ENCODE results near the gene TNK2.
"Not testable (repeated sequence)": the region's sequence is repeated elsewhere in the genome, so short reads cannot be mapped to it uniquely, and the experiment has no call there.

The TNK2 gene

GRCh38 chr3:195877767-195878423 is 30.5 kb downstream of the TNK2 start:
- Histone ChIP-seq H3K9me3 (ENCODE audit: control insufficient read depth, low read depth, low read length) (no peaks in the 10 kb centered on the region), H3K4me1 (ENCODE audit: control insufficient read depth, low read depth, low read length) (no peaks in the 10 kb centered on the region), H3K9ac (ENCODE audit: low read length) (no peak overlapping the region), H3K4me3 (ENCODE audit: low read length) (no peak overlapping the region), H3K27ac (ENCODE audit: low read length) (no peak overlapping the region), H3K36me3 (ENCODE audit: control insufficient read depth, low read depth, low read length) (peaks cover 8% of the 10 kb centered on the region), H3K27me3 (ENCODE audit: control insufficient read depth, insufficient read depth, low read length) (no peaks in the 10 kb centered on the region)

GRCh38 chr3:195877136-195877715 is 31.1 kb downstream of the TNK2 start:
- Histone ChIP-seq H3K27ac (ENCODE audit: low read length) (no peak overlapping the region), H3K4me1 (ENCODE audit: control insufficient read depth, low read depth, low read length) (no peaks in the 10 kb centered on the region), H3K36me3 (ENCODE audit: control insufficient read depth, low read depth, low read length) (peaks cover 8% of the 10 kb centered on the region), H3K9ac (ENCODE audit: low read length) (no peak overlapping the region), H3K27me3 (ENCODE audit: control insufficient read depth, insufficient read depth, low read length) (no peaks in the 10 kb centered on the region), H3K4me3 (ENCODE audit: low read length) (no peak overlapping the region), H3K9me3 (ENCODE audit: control insufficient read depth, low read depth, low read length) (no peaks in the 10 kb centered on the region)

- Histone ChIP-seq H3K9ac (ENCODE audit: low read length) (no peak overlapping the region), H3K27ac (ENCODE audit: low read length) (no peak overlapping the region), H3K4me1 (ENCODE audit: control insufficient read depth, low read depth, low read length) (no peaks in the 10 kb centered on the region), H3K36me3 (ENCODE audit: control insufficient read depth, low read depth, low read length) (peaks cover 8% of the 10 kb centered on the region), H3K9me3 (ENCODE audit: control insufficient read depth, low read depth, low read length) (no peaks in the 10 kb centered on the region), H3K27me3 (ENCODE audit: control insufficient read depth, insufficient read depth, low read length) (no peaks in the 10 kb centered on the region), H3K4me3 (ENCODE audit: low read length) (no peak overlapping the region)
Observed at GRCh38 chr3:195876297-195877064, 31.9 kb downstream of the TNK2 start.

- Histone ChIP-seq H3K27me3 (ENCODE audit: control insufficient read depth, insufficient read depth, low read length) (no peaks in the 10 kb centered on the region), H3K27ac (ENCODE audit: low read length) (no peak overlapping the region), H3K36me3 (ENCODE audit: control insufficient read depth, low read depth, low read length) (peaks cover 8% of the 10 kb centered on the region), H3K9ac (ENCODE audit: low read length) (no peak overlapping the region), H3K4me3 (ENCODE audit: low read length) (no peak overlapping the region), H3K9me3 (ENCODE audit: control insufficient read depth, low read depth, low read length) (no peaks in the 10 kb centered on the region), H3K4me1 (ENCODE audit: control insufficient read depth, low read depth, low read length) (no peaks in the 10 kb centered on the region)
Observed at GRCh38 chr3:195875482-195876236, 32.7 kb downstream of the TNK2 start.

- Histone ChIP-seq H3K9ac (ENCODE audit: low read length) (no peak overlapping the region), H3K27me3 (ENCODE audit: control insufficient read depth, insufficient read depth, low read length) (no peaks in the 10 kb centered on the region), H3K36me3 (ENCODE audit: control insufficient read depth, low read depth, low read length) (peaks cover 8% of the 10 kb centered on the region), H3K27ac (ENCODE audit: low read length) (no peak overlapping the region), H3K4me3 (ENCODE audit: low read length) (no peak overlapping the region), H3K4me1 (ENCODE audit: control insufficient read depth, low read depth, low read length) (no peaks in the 10 kb centered on the region), H3K9me3 (ENCODE audit: control insufficient read depth, low read depth, low read length) (no peaks in the 10 kb centered on the region)
Observed at GRCh38 chr3:195873971-195874370, 34.4 kb downstream of the TNK2 start.

- Histone ChIP-seq H3K9ac (ENCODE audit: low read length) (no peak overlapping the region), H3K4me3 (ENCODE audit: low read length) (no peak overlapping the region), H3K36me3 (ENCODE audit: control insufficient read depth, low read depth, low read length) (peaks cover 7% of the 10 kb centered on the region), H3K27ac (ENCODE audit: low read length) (no peak overlapping the region), H3K9me3 (ENCODE audit: control insufficient read depth, low read depth, low read length) (no peaks in the 10 kb centered on the region), H3K4me1 (ENCODE audit: control insufficient read depth, low read depth, low read length) (no peaks in the 10 kb centered on the region), H3K27me3 (ENCODE audit: control insufficient read depth, insufficient read depth, low read length) (no peaks in the 10 kb centered on the region)
Observed at GRCh38 chr3:195873281-195873887, 35.0 kb downstream of the TNK2 start.

- Histone ChIP-seq H3K27ac (ENCODE audit: low read length) (no peak overlapping the region), H3K4me3 (ENCODE audit: low read length) (no peak overlapping the region), H3K9me3 (ENCODE audit: control insufficient read depth, low read depth, low read length) (no peaks in the 10 kb centered on the region), H3K36me3 (ENCODE audit: control insufficient read depth, low read depth, low read length) (peaks cover 1% of the 10 kb centered on the region), H3K4me1 (ENCODE audit: control insufficient read depth, low read depth, low read length) (no peaks in the 10 kb centered on the region), H3K9ac (ENCODE audit: low read length) (no peak overlapping the region), H3K27me3 (ENCODE audit: control insufficient read depth, insufficient read depth, low read length) (no peaks in the 10 kb centered on the region)
Observed at GRCh38 chr3:195872800-195873199, 35.6 kb downstream of the TNK2 start.

GRCh38 chr3:195872097-195872496 is 36.3 kb downstream of the TNK2 start:
- H3K4me1 ChIP-seq (ENCODE audit: control insufficient read depth, low read depth, low read length) = no peaks in the 10 kb centered on the region
- no peak overlapping the region for H3K4me3 ChIP-seq (ENCODE audit: low read length)
- H3K27ac ChIP-seq (ENCODE audit: low read length) = no peak overlapping the region
- no peaks in the 10 kb centered on the region for H3K36me3 ChIP-seq (ENCODE audit: control insufficient read depth, low read depth, low read length)
- H3K27me3 ChIP-seq (ENCODE audit: control insufficient read depth, insufficient read depth, low read length) = no peaks in the 10 kb centered on the region
- no peak overlapping the region for H3K9ac ChIP-seq (ENCODE audit: low read length)
- no peaks in the 10 kb centered on the region for H3K9me3 ChIP-seq (ENCODE audit: control insufficient read depth, low read depth, low read length)

GRCh38 chr3:195871686-195872085 is 36.7 kb downstream of the TNK2 start:
- H3K4me3 ChIP-seq (ENCODE audit: low read length); H3K4me1 ChIP-seq (ENCODE audit: control insufficient read depth, low read depth, low read length); H3K36me3 ChIP-seq (ENCODE audit: control insufficient read depth, low read depth, low read length); H3K9ac ChIP-seq (ENCODE audit: low read length); H3K27ac ChIP-seq (ENCODE audit: low read length); H3K27me3 ChIP-seq (ENCODE audit: control insufficient read depth, insufficient read depth, low read length); H3K9me3 ChIP-seq (ENCODE audit: control insufficient read depth, low read depth, low read length): not testable (repeated sequence)

GRCh38 chr3:195870937-195871336 is 37.4 kb downstream of the TNK2 start:
- H3K9me3 ChIP-seq (ENCODE audit: control insufficient read depth, low read depth, low read length) = no peaks in the 10 kb centered on the region
- no peak overlapping the region for H3K9ac ChIP-seq (ENCODE audit: low read length)
- H3K4me1 ChIP-seq (ENCODE audit: control insufficient read depth, low read depth, low read length) = no peaks in the 10 kb centered on the region
- no peaks in the 10 kb centered on the region for H3K27me3 ChIP-seq (ENCODE audit: control insufficient read depth, insufficient read depth, low read length)
- H3K4me3 ChIP-seq (ENCODE audit: low read length) = no peak overlapping the region
- no peaks in the 10 kb centered on the region for H3K36me3 ChIP-seq (ENCODE audit: control insufficient read depth, low read depth, low read length)
- no peak overlapping the region for H3K27ac ChIP-seq (ENCODE audit: low read length)

- Histone ChIP-seq H3K27ac (ENCODE audit: low read length) (no peak overlapping the region), H3K4me1 (ENCODE audit: control insufficient read depth, low read depth, low read length) (no peaks in the 10 kb centered on the region), H3K9me3 (ENCODE audit: control insufficient read depth, low read depth, low read length) (no peaks in the 10 kb centered on the region), H3K4me3 (ENCODE audit: low read length) (no peak overlapping the region), H3K36me3 (ENCODE audit: control insufficient read depth, low read depth, low read length) (no peaks in the 10 kb centered on the region), H3K9ac (ENCODE audit: low read length) (no peak overlapping the region), H3K27me3 (ENCODE audit: control insufficient read depth, insufficient read depth, low read length) (no peaks in the 10 kb centered on the region)
Observed at GRCh38 chr3:195870442-195870841, 37.9 kb downstream of the TNK2 start.
